Activated CD4-positive, alpha-beta T cell treated with anti-CD3 and anti-CD28 coated beads, Interleukin-2, amount 10 ng/mL, durations not matched to agents 7 days and 5 days (primary cell): ENCODE measurements around the gene SNX30. TPM values are rescaled to one million over a fixed set of nuclear protein-coding genes. Genes with fewer than 3 reads are reported as not detected.

ENCODE experiments used
- CTCF ChIA-PET: fragments of 350-600 bp; sonication (Branson Sonifier 250); formaldehyde crosslinking; loops from one replicate; lab custom pipeline; 2021; ENCODE audit warnings: antibody characterized with exemption; lab: Charles Lee
- POLR2A ChIA-PET: fragments of 350-600 bp; sonication (Branson Sonifier 250); formaldehyde crosslinking; loops from one replicate; lab custom pipeline; 2021; ENCODE audit warnings: antibody characterized with exemption; lab: Charles Lee
- DNase-seq: peaks from one replicate; pipeline ENCODE4 v3.0.0-alpha.2; 2020
- H3K27ac Mint-ChIP-seq: one replicate; pipeline ENCODE4 v1.8.0; 2021; ENCODE audit warnings: mild to moderate bottlenecking, moderate library complexity, mixed read lengths
- H3K27me3 Mint-ChIP-seq: one replicate; pipeline ENCODE4 v1.8.0; 2021; ENCODE audit warnings: mixed read lengths
- H3K36me3 Mint-ChIP-seq: one replicate; pipeline ENCODE4 v1.8.0; 2021; ENCODE audit warnings: low read depth, mixed read lengths
- H3K4me1 Mint-ChIP-seq: one replicate; pipeline ENCODE4 v1.8.0; 2021; ENCODE audit warnings: mixed read lengths
- H3K4me3 Mint-ChIP-seq: one replicate; pipeline ENCODE4 v1.8.0; 2021; ENCODE audit warnings: mild to moderate bottlenecking, moderate library complexity, mixed read lengths
- H3K9me3 Mint-ChIP-seq: one replicate; pipeline ENCODE4 v1.8.0; 2021; ENCODE audit warnings: mixed read lengths
- total RNA-seq, 2 experiments: library from RNA; stranded (reverse); gene quantifications; one replicate each; pipeline ENCODE4 v1.2.3, GENCODE V29; 2021

The SNX30 gene
- total RNA-seq, 2 experiments from 2014 or later = 6.9 to 7.4 TPM

DNA sequence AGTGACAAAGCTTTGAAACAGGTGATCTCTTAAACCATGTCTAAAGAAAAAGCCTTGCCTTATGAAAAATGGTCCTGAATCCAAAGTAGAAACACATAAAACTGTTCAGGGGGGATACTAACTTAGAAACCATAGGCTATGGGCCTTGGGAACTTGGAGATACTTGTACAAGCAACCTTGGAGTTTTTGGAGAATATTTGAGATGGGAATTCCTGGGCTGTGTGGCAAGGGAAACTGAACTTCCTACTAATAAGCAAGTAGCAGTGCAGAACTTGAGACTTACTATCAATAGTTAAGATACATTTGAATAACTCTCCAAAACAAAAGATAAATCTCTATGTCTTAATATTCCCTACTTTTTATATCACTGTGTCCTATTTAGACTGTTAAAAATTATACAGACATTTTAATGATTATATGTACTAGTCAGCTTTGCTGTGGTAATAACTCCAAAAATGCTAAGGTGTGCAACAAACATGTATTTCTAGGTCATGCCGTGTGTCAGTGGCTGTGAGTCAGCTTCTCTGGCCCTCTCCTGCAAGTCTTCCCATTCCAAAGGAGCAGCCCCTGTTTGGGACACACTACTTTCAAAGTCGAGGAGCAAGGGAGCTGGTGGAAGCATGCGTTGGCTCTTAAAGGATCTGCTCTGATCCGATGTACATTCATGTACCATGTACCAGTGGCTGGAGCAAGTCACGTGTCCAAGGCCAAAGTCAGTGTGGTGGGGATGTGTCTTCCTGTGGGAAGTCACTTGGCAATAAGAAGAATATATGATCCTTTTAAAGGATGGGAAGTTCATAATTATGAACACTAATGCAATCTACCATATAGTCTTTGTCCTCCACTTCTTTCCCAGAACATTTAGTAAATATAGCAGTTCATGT is 39.6 kb downstream of the SNX30 start:
- no peak overlapping the region for H3K4me3 Mint-ChIP-seq
- H3K27me3 Mint-ChIP-seq = no peaks in the 10 kb centered on the region
- H3K4me1 Mint-ChIP-seq = peaks cover 18% of the 10 kb centered on the region
- CTCF ChIA-PET = interaction anchor here (0.6 to 1.0 kb wide), 2 partner anchors 347 to 576 kb away, joined by 3 to 5 read pairs; no protein-coding TSS in a partner anchor
- POLR2A ChIA-PET = no interaction called here
- no peak overlapping the region for H3K27ac Mint-ChIP-seq
- DNase-seq = no peak
- no peaks in the 10 kb centered on the region for H3K36me3 Mint-ChIP-seq
- H3K9me3 Mint-ChIP-seq = no peaks in the 10 kb centered on the region

DNA sequence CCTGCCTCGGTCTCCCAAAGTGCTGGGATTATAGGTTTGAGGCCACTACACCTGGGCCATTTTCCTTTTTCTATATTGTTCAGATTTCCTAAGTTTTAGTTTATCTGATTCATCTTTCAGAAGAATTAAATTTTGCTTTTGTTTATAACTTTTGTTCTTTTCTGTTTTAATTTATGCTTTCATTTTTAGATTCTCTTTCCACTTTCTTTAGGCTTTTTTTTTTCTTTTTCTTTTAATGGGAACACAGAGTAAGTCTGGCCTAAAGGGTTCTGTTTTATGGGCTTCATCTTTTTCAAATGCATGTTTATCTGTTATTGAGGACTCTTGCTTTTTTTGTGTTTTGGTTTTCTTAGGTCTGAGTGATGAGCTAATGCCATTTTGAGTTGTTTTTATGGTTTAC is 42.1 kb downstream of the SNX30 start:
- H3K36me3 Mint-ChIP-seq = no peaks in the 10 kb centered on the region
- no peak overlapping the region for H3K27ac Mint-ChIP-seq
- H3K4me3 Mint-ChIP-seq = no peak overlapping the region
- no peaks in the 10 kb centered on the region for H3K9me3 Mint-ChIP-seq
- peaks cover 7% of the 10 kb centered on the region for H3K4me1 Mint-ChIP-seq
- CTCF ChIA-PET = interaction anchor here (0.6 to 1.5 kb wide), 6 partner anchors 9 to 350 kb away, joined by 3 to 9 read pairs (median 4); partner anchors contain the start of gene SNX30
- no peaks in the 10 kb centered on the region for H3K27me3 Mint-ChIP-seq
- no peak for DNase-seq
- POLR2A ChIA-PET = no interaction called here

DNA sequence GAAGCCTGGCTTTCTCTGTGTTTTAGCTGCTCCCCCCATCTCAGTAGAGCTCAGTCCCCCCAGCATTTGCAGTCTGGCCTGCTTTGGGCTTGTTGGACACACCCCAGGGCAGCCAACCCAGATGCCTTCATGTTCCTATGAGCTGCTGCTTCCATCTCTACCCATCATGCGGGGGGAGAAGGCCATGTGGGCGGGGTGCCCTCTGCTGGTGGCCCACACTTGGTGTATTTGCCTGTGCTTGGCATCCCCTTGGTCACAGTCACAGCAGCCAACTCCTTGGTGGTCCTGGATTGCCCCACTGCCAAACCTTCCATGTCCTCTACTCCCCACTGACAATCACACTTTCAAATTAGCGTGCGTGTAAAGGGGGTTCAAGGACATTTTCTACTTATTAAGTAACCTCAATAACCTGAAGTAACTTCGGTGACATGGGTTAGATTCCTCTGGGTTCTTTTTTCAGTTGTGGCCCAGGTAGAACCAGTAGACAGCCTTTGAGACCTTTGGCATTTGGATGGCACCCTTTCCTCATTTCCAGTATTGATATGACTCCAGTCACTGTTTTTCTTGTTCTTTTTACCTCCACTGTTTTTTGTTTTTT is 42.8 kb downstream of the SNX30 start:
- no peaks in the 10 kb centered on the region for H3K36me3 Mint-ChIP-seq
- peaks cover 7% of the 10 kb centered on the region for H3K4me1 Mint-ChIP-seq
- H3K9me3 Mint-ChIP-seq = no peaks in the 10 kb centered on the region
- DNase-seq = peak; percentile 83
- no peak overlapping the region for H3K27ac Mint-ChIP-seq
- ChIA-PET CTCF (interaction anchor here (0.6 to 1.5 kb wide), 5 partner anchors 10 to 350 kb away, joined by 3 to 9 read pairs (median 4); partner anchors contain the start of gene SNX30), POLR2A (no interaction called here)
- H3K27me3 Mint-ChIP-seq = no peaks in the 10 kb centered on the region
- no peak overlapping the region for H3K4me3 Mint-ChIP-seq

DNA sequence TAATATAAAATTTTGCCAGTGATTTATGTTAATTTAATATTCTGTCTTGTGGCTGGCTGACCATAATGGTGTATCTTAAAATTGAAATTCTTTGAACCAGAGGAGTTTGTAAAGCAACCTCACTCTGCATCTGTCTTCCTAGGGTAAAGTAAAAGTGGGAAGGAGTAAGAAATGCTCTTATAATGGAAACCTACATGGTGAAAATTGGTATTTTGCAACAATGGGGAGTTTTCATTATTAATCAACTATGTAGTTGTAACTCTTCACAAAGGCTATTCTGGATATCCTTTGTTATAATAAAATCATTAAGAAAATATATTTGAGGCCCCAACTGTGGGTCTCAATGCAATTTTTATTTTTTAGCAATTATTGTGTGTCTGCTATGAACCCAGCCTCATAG is 44.2 kb downstream of the SNX30 start:
- Mint-ChIP-seq H3K27ac (no peak overlapping the region), H3K36me3 (no peaks in the 10 kb centered on the region), H3K9me3 (no peaks in the 10 kb centered on the region), H3K27me3 (no peaks in the 10 kb centered on the region), H3K4me3 (no peak overlapping the region), H3K4me1 (peaks cover 7% of the 10 kb centered on the region)
- ChIA-PET POLR2A (no interaction called here), CTCF (no interaction called here)
- no peak for DNase-seq

DNA sequence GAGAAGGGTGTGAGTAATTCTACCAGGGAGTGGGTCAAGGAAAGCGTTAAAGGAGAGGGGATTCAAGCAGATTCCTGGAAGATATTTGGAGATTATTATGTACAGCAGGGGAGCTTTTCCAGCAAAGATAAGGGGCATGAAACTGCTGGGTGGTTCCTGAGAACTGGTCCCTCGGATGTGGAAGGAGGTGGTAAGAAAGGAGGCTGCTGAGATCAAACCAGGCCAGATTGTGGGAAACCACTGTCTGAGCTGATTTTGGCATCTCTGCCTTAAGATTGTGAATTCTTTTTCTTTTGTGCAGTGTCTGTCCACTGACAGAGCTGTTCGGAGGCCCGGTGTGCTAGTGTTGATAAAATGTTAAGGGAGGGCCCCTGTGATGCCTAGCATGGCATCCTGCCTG is 45.4 kb downstream of the SNX30 start:
- peaks cover 7% of the 10 kb centered on the region for H3K4me1 Mint-ChIP-seq
- no peaks in the 10 kb centered on the region for H3K36me3 Mint-ChIP-seq
- H3K4me3 Mint-ChIP-seq = no peak overlapping the region
- H3K27me3 Mint-ChIP-seq = no peaks in the 10 kb centered on the region
- DNase-seq = no peak
- H3K27ac Mint-ChIP-seq = no peak overlapping the region
- ChIA-PET CTCF (no interaction called here), POLR2A (interaction anchor here (0.6 kb wide), 1 partner anchor 112 kb away, joined by 4 read pairs; no protein-coding TSS in a partner anchor)
- H3K9me3 Mint-ChIP-seq = no peaks in the 10 kb centered on the region

DNA sequence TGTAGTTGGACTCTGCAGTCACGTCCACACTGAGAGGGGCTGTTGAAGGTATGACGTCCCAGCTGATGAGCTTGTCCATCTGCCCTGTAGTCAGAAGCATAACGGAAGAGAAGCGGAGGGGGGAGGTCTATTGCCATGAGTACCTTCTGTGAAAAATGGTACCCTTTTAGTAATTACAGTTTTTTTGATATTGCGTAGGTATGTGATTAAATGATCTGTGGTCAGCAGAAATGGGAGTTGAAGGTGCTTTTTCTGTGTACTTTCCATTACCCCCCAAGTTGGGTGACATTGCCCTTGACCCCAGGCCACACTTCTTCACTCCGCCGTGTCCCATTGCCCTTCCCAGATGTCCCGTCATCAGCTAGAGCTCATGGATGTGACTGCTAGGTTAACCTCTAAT is 45.9 kb downstream of the SNX30 start:
- H3K4me3 Mint-ChIP-seq = no peak overlapping the region
- POLR2A ChIA-PET = no interaction called here
- no peaks in the 10 kb centered on the region for H3K36me3 Mint-ChIP-seq
- H3K27ac Mint-ChIP-seq = no peak overlapping the region
- DNase-seq = no peak
- CTCF ChIA-PET = no interaction called here
- H3K4me1 Mint-ChIP-seq = peaks cover 7% of the 10 kb centered on the region
- no peaks in the 10 kb centered on the region for H3K9me3 Mint-ChIP-seq
- no peaks in the 10 kb centered on the region for H3K27me3 Mint-ChIP-seq

DNA sequence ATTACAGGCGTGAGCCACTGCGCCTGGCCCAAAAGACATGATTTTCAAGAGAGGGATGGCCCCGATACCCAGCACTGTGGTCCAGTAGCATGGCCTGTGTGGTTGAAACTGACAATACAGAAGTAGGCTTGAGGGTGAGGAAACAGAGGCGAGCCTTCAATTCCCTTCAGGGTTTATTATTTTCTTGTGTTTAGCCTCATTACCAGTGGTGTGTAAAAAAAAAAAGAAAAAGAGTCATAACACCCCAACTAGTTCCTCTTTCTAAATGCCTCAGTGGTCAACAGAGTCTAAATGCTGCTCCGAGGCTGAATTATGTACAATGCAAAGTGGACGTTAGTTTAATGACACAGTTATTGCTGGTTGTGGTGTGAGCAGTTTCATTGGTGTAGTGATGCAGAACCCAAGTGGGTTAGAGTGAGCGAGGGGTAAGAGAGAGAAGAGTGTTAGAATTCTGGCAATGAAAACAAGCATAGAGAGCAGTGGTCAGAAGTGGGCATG is 58.8 kb downstream of the SNX30 start:
- DNase-seq = no peak
- Mint-ChIP-seq H3K36me3 (no peaks in the 10 kb centered on the region), H3K27me3 (no peaks in the 10 kb centered on the region), H3K9me3 (peaks cover under 1% of the 10 kb centered on the region), H3K4me1 (no peaks in the 10 kb centered on the region), H3K27ac (no peak overlapping the region), H3K4me3 (no peak overlapping the region)
- ChIA-PET CTCF (no interaction called here), POLR2A (no interaction called here)

DNA sequence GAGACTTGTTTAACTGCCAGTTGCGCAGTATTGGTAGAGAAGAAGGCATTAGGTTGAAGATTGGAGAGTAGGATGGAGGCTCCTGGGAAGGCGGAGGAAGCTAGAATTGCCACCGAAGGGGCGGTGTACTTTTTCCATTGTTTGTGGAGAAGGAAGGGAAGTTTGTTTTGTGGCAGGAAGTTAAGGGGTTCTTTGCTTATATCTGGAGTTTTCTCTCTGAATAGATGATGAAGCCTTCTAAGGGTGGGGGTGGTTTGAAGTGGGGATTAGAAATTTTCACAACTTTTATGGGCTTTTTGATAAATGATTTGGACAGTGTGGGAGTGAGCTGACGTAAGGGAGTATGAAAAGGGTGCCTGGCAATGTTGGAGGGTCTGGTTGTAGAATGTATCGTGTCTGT is 59.3 kb downstream of the SNX30 start:
- Mint-ChIP-seq H3K36me3 (no peaks in the 10 kb centered on the region), H3K4me1 (no peaks in the 10 kb centered on the region), H3K27ac (no peak overlapping the region), H3K4me3 (no peak overlapping the region), H3K27me3 (no peaks in the 10 kb centered on the region), H3K9me3 (no peaks in the 10 kb centered on the region)
- ChIA-PET POLR2A (no interaction called here), CTCF (no interaction called here)
- DNase-seq = no peak

DNA sequence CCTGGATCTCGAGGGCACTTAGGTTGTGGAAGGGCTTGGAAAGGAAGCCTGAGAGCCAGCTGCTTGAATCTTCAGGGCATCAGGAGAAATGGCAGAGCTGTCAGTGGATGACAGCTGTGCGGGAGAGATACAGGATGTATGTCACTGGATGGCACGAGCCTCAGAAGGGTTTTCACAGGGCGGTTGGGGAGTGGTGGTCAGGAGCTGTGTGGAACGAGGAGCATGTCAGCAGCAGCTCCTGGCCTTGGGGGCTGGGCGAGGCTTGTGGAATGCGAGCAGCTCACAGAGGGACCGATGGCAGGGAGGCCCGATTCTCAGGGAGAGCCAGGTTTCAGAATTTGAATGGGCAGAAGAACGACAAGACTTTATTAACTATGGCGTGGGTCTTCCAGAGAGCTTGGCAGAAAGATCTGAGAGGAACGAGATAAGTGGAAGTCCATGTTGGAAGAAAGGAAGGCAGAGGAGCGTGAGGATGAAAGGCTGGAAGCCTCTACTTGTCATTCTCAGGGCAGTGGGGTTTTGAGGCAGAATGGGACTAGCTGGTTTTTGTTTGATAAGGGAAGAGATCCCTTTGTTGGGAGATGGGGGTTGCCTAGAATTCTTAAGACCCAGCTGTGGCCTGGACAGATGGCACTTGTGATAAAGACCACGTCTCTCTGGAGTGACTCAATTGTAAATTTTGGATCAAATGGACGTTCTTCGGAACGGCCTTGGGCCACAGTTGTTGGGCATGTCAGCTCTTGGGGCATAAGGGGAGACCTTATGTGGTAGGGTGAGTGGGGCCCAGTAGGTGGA is 60.3 kb downstream of the SNX30 start:
- DNase-seq = no peak
- Mint-ChIP-seq H3K27me3 (no peaks in the 10 kb centered on the region), H3K4me3 (no peak overlapping the region), H3K27ac (no peak overlapping the region), H3K36me3 (no peaks in the 10 kb centered on the region), H3K4me1 (no peaks in the 10 kb centered on the region), H3K9me3 (no peaks in the 10 kb centered on the region)
- CTCF ChIA-PET = interaction anchor here (0.8 kb wide), 1 partner anchor 422 kb away, joined by 3 read pairs; no protein-coding TSS in a partner anchor
- POLR2A ChIA-PET = no interaction called here

DNA sequence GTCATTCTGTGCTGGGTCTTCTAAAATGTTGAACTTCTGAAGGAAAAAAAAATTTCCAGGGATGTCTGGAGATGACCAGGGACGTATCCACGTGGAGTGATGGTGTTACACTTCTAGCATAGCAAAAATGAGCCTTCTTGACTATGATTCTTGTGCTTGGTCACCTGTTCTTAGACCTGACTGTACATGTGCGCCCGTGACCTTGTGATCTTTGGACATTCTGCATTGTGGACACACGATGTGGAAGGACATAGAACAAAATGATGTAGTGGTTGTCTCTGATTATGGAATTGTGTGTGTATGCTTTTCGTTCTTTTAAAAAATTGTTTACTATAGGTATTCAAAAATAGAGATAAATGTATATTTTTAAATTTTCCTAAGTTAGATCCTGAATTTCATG is 61.0 kb downstream of the SNX30 start:
- Mint-ChIP-seq H3K4me1 (no peaks in the 10 kb centered on the region), H3K27ac (no peak overlapping the region), H3K27me3 (no peaks in the 10 kb centered on the region), H3K4me3 (no peak overlapping the region), H3K36me3 (no peaks in the 10 kb centered on the region), H3K9me3 (no peaks in the 10 kb centered on the region)
- ChIA-PET CTCF (interaction anchor here (0.8 kb wide), 1 partner anchor 423 kb away, joined by 3 read pairs; no protein-coding TSS in a partner anchor), POLR2A (no interaction called here)
- no peak for DNase-seq

DNA sequence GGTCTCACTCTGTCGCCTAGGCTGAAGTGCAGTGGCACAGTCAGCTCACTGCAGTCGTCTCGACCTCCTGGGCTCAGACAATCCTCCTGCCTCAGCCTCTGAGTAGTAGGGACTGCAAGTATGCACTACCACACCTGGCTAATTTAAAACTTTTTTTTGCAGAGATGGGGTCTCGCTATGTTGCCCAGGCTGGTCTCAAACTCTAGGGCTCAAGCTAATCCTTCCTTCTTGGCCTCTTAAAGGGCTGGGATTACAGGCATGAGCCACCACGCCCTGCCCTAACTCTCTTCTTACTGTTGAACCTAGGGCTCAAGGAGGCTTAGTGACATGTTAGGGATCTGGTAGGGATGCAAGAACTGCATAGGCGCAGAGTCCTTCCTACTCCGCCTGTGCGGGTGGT is 65.3 kb downstream of the SNX30 start:
- DNase-seq = no peak
- H3K27ac Mint-ChIP-seq = no peak overlapping the region
- H3K36me3 Mint-ChIP-seq = peaks cover 3% of the 10 kb centered on the region
- no peaks in the 10 kb centered on the region for H3K9me3 Mint-ChIP-seq
- H3K4me3 Mint-ChIP-seq = no peak overlapping the region
- ChIA-PET CTCF (no interaction called here), POLR2A (no interaction called here)
- no peaks in the 10 kb centered on the region for H3K4me1 Mint-ChIP-seq
- no peaks in the 10 kb centered on the region for H3K27me3 Mint-ChIP-seq

DNA sequence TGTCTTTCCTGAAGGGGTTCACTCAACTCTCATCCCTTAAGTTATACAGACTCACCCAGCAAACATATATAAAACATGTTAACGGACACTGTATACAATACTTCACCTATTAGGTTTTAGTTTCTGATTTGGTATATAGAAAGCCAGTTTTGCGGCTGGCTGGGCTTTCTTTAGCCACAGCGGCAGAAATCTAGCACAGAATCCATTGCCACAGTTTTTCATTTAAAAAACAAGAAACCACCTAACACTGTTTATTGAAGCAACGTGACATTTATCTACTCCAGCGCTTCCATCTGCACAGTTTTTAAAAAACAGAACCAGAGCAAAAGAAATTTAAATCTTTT is 67.3 kb downstream of the SNX30 start:
- Mint-ChIP-seq H3K27me3 (no peaks in the 10 kb centered on the region), H3K4me1 (no peaks in the 10 kb centered on the region), H3K36me3 (peaks cover 3% of the 10 kb centered on the region), H3K9me3 (no peaks in the 10 kb centered on the region), H3K27ac (no peak overlapping the region), H3K4me3 (no peak overlapping the region)
- CTCF ChIA-PET = interaction anchor here (0.7 kb wide), 1 partner anchor 26 kb away, joined by 4 read pairs; no protein-coding TSS in a partner anchor
- DNase-seq = no peak
- POLR2A ChIA-PET = no interaction called here
